Measurements from ENCODE around the gene BMPR1A. TPM values are rescaled to one million over a fixed set of nuclear protein-coding genes. Genes with fewer than 3 reads are reported as not detected.

BMPR1A gene
- total and polyA plus RNA-seq, 2 experiments from 2014 or later: 16.5 to 41.7 TPM

GRCh38 chr10:86729677-86730076, 26.7 kb upstream of the BMPR1A start:
- TF ChIP-seq EZH2phosphoT487 (IDR thresholded peaks at IDR 0.05; ENCODE audit: insufficient read depth, low read depth) (no peak), EZH2 (IDR thresholded peaks at IDR 0.05; ENCODE audit: insufficient read depth, poor library complexity, severe bottlenecking) (no peak)
- in situ Hi-C loops (cut with MboI): no loop called here

DNA sequence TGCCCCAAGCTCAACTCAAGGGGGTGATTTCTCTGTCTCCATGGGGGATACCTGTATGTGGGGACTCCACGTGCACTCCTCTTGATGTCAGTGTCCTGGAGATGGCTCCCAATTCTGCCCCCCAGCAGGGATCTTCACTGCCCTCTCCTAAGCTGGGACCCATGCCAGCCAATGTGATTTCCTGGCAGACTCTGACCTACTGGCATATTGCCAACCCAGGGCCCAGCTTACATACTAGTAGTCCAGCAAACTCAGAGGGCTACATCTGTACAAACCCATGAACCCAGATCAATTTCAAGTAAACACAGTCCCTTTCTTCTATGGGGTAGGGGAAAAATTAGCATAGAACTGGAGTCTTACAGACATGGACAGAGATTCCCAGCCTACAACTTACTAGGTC, 26.2 kb upstream of the BMPR1A start:
- H3K9me2 ChIP-seq (ENCODE audit: insufficient read depth): no peaks in the 10 kb centered on the region
- H3K4me2 ChIP-seq (ENCODE audit: unreplicated experiment): no peak overlapping the region
- in situ Hi-C loops (cut with MboI): no loop called here
- H3K4me1 ChIP-seq (ENCODE audit: insufficient read depth): no peaks in the 10 kb centered on the region
- no peaks in the 10 kb centered on the region for H3K27me3 ChIP-seq (replicated peaks; ENCODE audit: insufficient read depth)
- H2AFZ ChIP-seq: no peak overlapping the region
- no peaks in the 10 kb centered on the region for H3K79me2 ChIP-seq (ENCODE audit: insufficient read depth)
- no peaks in the 10 kb centered on the region for H3K36me3 ChIP-seq (ENCODE audit: low read depth)
- TF ChIP-seq EZH2 (IDR thresholded peaks at IDR 0.05; ENCODE audit: insufficient read depth, poor library complexity, severe bottlenecking): no peak
- no peak for TF ChIP-seq EZH2phosphoT487 (IDR thresholded peaks at IDR 0.05; ENCODE audit: insufficient read depth, low read depth)
- no peak overlapping the region for H3K27ac ChIP-seq
- no peaks in the 10 kb centered on the region for H3K9me3 ChIP-seq (ENCODE audit: low read depth)
- WGBS, 2 experiments (ENCODE audit: low coverage in 1 of 2, low lambda C conversion rate in 2 of 2, missing lambda C conversion rate in 2 of 2): 93 to 100% methylated on average over 1 of the region's 1 CpG
- H3K9ac ChIP-seq: no peak overlapping the region
- H4K20me1 ChIP-seq (ENCODE audit: insufficient read depth): no peaks in the 10 kb centered on the region
- H3F3A ChIP-seq (ENCODE audit: insufficient read depth): no peaks in the 10 kb centered on the region
- no peak overlapping the region for H3K4me3 ChIP-seq
- DNase-seq: no peak

More at GRCh38 chr10:86729677-86730076, 26.7 kb upstream of the BMPR1A start:
- Histone ChIP-seq H3K9me3 (ENCODE audit: low read depth) (no peaks in the 10 kb centered on the region), H3K4me1 (ENCODE audit: insufficient read depth) (no peaks in the 10 kb centered on the region), H3K4me2 (ENCODE audit: unreplicated experiment) (no peak overlapping the region), H2AFZ (no peak overlapping the region), H4K20me1 (ENCODE audit: insufficient read depth) (no peaks in the 10 kb centered on the region), H3K9me2 (ENCODE audit: insufficient read depth) (no peaks in the 10 kb centered on the region), H3K27ac (no peak overlapping the region), H3K9ac (no peak overlapping the region), H3K79me2 (ENCODE audit: insufficient read depth) (no peaks in the 10 kb centered on the region), H3K27me3 (replicated peaks; ENCODE audit: insufficient read depth) (no peaks in the 10 kb centered on the region), H3K36me3 (ENCODE audit: low read depth) (no peaks in the 10 kb centered on the region), H3K4me3 (no peak overlapping the region), H3F3A (ENCODE audit: insufficient read depth) (no peaks in the 10 kb centered on the region)
- 86 to 95% methylated on average over 1 of the region's 1 CpG for WGBS, 2 experiments (ENCODE audit: low coverage in 1 of 2, low lambda C conversion rate in 2 of 2, missing lambda C conversion rate in 2 of 2)
- DNase-seq: no peak

DNA sequence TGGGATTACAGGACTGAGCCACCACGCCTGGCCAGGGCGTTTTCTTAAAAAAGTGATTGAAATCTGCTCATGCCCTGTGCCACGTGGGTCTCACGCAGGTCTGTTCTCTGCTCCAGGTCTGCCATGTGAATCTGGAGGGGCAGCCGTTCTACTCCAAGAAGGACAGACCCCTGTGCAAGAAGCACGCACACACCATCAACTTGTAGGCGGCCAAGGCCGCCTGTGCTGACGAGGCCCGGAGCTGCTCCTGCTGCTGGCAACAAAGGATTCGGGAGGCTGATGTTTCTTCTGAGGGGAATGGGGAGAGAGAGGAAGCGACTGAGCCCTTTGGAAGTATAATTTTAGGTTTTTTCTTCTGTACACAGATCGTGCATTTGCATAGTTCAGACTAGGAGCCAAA, 23.6 kb upstream of the BMPR1A start:
- TF ChIP-seq EZH2 (IDR thresholded peaks at IDR 0.05; ENCODE audit: insufficient read depth, poor library complexity, severe bottlenecking): no peak
- TF ChIP-seq EZH2phosphoT487 (IDR thresholded peaks at IDR 0.05; ENCODE audit: insufficient read depth, low read depth): no peak

GRCh38 chr10:86733260-86733671, 23.2 kb upstream of the BMPR1A start:
- no peaks in the 10 kb centered on the region for H3K36me3 ChIP-seq (ENCODE audit: low read depth)
- no peak overlapping the region for H3K9ac ChIP-seq
- no peak overlapping the region for H3K4me3 ChIP-seq
- H3K27me3 ChIP-seq (replicated peaks; ENCODE audit: insufficient read depth): no peaks in the 10 kb centered on the region
- no peak overlapping the region for H3K4me2 ChIP-seq (ENCODE audit: unreplicated experiment)
- no peaks in the 10 kb centered on the region for H3K9me3 ChIP-seq (ENCODE audit: low read depth)
- in situ Hi-C loops (cut with MboI): no loop called here
- no peaks in the 10 kb centered on the region for H3F3A ChIP-seq (ENCODE audit: insufficient read depth)
- WGBS, 2 experiments (ENCODE audit: low coverage in 1 of 2, low lambda C conversion rate in 2 of 2, missing lambda C conversion rate in 2 of 2): 25% methylated on average over 8 of the region's 8 CpGs
- no peaks in the 10 kb centered on the region for H4K20me1 ChIP-seq (ENCODE audit: insufficient read depth)
- H3K4me1 ChIP-seq (ENCODE audit: insufficient read depth): no peaks in the 10 kb centered on the region
- no peak overlapping the region for H3K27ac ChIP-seq
- TF ChIP-seq EZH2 (IDR thresholded peaks at IDR 0.05; ENCODE audit: insufficient read depth, poor library complexity, severe bottlenecking): no peak
- no peak for TF ChIP-seq EZH2phosphoT487 (IDR thresholded peaks at IDR 0.05; ENCODE audit: insufficient read depth, low read depth)
- H3K9me2 ChIP-seq (ENCODE audit: insufficient read depth): no peaks in the 10 kb centered on the region
- H3K79me2 ChIP-seq (ENCODE audit: insufficient read depth): no peaks in the 10 kb centered on the region
- DNase-seq: peak; percentile 28
- peak overlapping the region; percentile 84 for H2AFZ ChIP-seq

More for the DNA sequence above, 23.6 kb upstream of the BMPR1A start:
- no peak overlapping the region for H3K27ac ChIP-seq
- WGBS, 2 experiments (ENCODE audit: low coverage in 1 of 2, low lambda C conversion rate in 2 of 2, missing lambda C conversion rate in 2 of 2): 49 to 53% methylated on average over 13 of the region's 13 CpGs
- no peaks in the 10 kb centered on the region for H3K27me3 ChIP-seq (replicated peaks; ENCODE audit: insufficient read depth)
- no peak overlapping the region for H3K4me2 ChIP-seq (ENCODE audit: unreplicated experiment)
- H4K20me1 ChIP-seq (ENCODE audit: insufficient read depth): no peaks in the 10 kb centered on the region
- no peak for DNase-seq
- no peak overlapping the region for H3K9ac ChIP-seq
- H3K9me3 ChIP-seq (ENCODE audit: low read depth): no peaks in the 10 kb centered on the region
- no peaks in the 10 kb centered on the region for H3K4me1 ChIP-seq (ENCODE audit: insufficient read depth)
- no peaks in the 10 kb centered on the region for H3K36me3 ChIP-seq (ENCODE audit: low read depth)
- no peaks in the 10 kb centered on the region for H3K9me2 ChIP-seq (ENCODE audit: insufficient read depth)
- H2AFZ ChIP-seq: peak overlapping the region; percentile 84
- H3K4me3 ChIP-seq: no peak overlapping the region
- no peaks in the 10 kb centered on the region for H3F3A ChIP-seq (ENCODE audit: insufficient read depth)
- in situ Hi-C loops (cut with MboI): no loop called here
- no peaks in the 10 kb centered on the region for H3K79me2 ChIP-seq (ENCODE audit: insufficient read depth)

Measured in GM23248 (cell line).